ENCODE results near the gene MIAT. TPM values are rescaled to one million over a fixed set of nuclear protein-coding genes. Genes with fewer than 3 reads are reported as not detected.

The MIAT gene
- total RNA-seq, 2 donors from 2014 or later: 1.2 to 4.4 TPM

- Histone ChIP-seq H3K36me3 (ENCODE audit: control insufficient read depth, insufficient read depth, low read length) (no peaks in the 10 kb centered on the region), H3K9ac (ENCODE audit: extremely low read depth, low read length, poor library complexity, severe bottlenecking) (no peak overlapping the region), H3K27ac (ENCODE audit: low read depth, low read length) (no peak overlapping the region), H3K9me3 (ENCODE audit: control insufficient read depth, low read length) (no peaks in the 10 kb centered on the region), H3K4me1 (ENCODE audit: control insufficient read depth, insufficient read depth, low read length) (peaks cover 25% of the 10 kb centered on the region), H3K27me3 (ENCODE audit: control insufficient read depth, insufficient read depth, low read length, poor library complexity, severe bottlenecking) (no peaks in the 10 kb centered on the region), H3K4me3 (ENCODE audit: low read length) (no peak overlapping the region)
- peaks cover 2% of the 10 kb centered on the region for H3K27me3 Mint-ChIP-seq (ENCODE audit: insufficient read depth)
- H3K4me3 Mint-ChIP-seq: peak overlapping the region; percentile 36
- 37 to 41% methylated on average over 7 to 14 of the region's 14 CpGs for WGBS, 2 experiments (ENCODE audit: insufficient coverage in 1 of 2, insufficient read length in 1 of 2)
- TF ChIP-seq, protein P1, sequence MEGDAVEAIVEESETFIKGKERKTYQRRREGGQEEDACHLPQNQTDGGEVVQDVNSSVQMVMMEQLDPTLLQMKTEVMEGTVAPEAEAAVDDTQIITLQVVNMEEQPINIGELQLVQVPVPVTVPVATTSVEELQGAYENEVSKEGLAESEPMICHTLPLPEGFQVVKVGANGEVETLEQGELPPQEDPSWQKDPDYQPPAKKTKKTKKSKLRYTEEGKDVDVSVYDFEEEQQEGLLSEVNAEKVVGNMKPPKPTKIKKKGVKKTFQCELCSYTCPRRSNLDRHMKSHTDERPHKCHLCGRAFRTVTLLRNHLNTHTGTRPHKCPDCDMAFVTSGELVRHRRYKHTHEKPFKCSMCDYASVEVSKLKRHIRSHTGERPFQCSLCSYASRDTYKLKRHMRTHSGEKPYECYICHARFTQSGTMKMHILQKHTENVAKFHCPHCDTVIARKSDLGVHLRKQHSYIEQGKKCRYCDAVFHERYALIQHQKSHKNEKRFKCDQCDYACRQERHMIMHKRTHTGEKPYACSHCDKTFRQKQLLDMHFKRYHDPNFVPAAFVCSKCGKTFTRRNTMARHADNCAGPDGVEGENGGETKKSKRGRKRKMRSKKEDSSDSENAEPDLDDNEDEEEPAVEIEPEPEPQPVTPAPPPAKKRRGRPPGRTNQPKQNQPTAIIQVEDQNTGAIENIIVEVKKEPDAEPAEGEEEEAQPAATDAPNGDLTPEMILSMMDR (conservative IDR thresholded peaks at IDR 0.05): no peak
- H3K9me3 Mint-ChIP-seq: no peaks in the 10 kb centered on the region
- peak; percentile 66 for DNase-seq
- H3K27ac Mint-ChIP-seq: no peak overlapping the region
- no peaks in the 10 kb centered on the region for H3K36me3 Mint-ChIP-seq (ENCODE audit: low read depth)
- H3K4me1 Mint-ChIP-seq: peaks cover 41% of the 10 kb centered on the region
Observed at GRCh38 chr22:26614322-26614721, 43.1 kb upstream of the MIAT start.

DNA sequence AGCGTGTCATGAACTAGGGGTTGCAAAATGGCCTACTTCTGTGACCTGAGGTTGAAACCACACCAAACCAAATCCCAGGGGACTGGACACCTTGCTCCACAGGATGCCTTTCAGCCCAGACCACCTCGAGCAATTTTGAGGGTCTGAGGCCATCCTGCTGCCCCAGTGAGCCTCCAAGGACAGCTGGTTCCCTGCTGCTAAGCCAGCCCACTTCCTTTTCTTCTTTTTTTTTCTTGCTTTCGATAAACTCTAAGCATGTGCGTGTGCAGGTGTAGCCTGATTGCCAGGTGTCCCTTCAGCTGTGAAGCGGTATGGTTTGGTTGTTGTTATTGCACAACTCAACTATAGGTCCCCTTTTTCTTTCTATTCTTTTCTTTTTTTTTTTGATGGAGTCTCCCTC is 42.2 kb upstream of the MIAT start:
- Mint-ChIP-seq H3K27ac (no peak overlapping the region), H3K9me3 (no peaks in the 10 kb centered on the region), H3K4me3 (no peak overlapping the region), H3K27me3 (ENCODE audit: insufficient read depth) (peaks cover 2% of the 10 kb centered on the region), H3K4me1 (peaks cover 41% of the 10 kb centered on the region), H3K36me3 (ENCODE audit: low read depth) (no peaks in the 10 kb centered on the region)
- H3K9ac ChIP-seq (ENCODE audit: extremely low read depth, low read length, poor library complexity, severe bottlenecking): no peak overlapping the region
- no peak overlapping the region for H3K27ac ChIP-seq (ENCODE audit: low read depth, low read length)
- no peaks in the 10 kb centered on the region for H3K36me3 ChIP-seq (ENCODE audit: control insufficient read depth, insufficient read depth, low read length)
- 60 to 75% methylated on average over 2 to 4 of the region's 5 CpGs for WGBS, 2 experiments (ENCODE audit: insufficient coverage in 1 of 2, insufficient read length in 1 of 2)
- TF ChIP-seq, protein P1 (conservative IDR thresholded peaks at IDR 0.05): no peak
- no peak overlapping the region for H3K4me3 ChIP-seq (ENCODE audit: low read length)
- peaks cover 25% of the 10 kb centered on the region for H3K4me1 ChIP-seq (ENCODE audit: control insufficient read depth, insufficient read depth, low read length)
- no peak for DNase-seq
- no peaks in the 10 kb centered on the region for H3K27me3 ChIP-seq (ENCODE audit: control insufficient read depth, insufficient read depth, low read length, poor library complexity, severe bottlenecking)
- no peaks in the 10 kb centered on the region for H3K9me3 ChIP-seq (ENCODE audit: control insufficient read depth, low read length)

GRCh38 chr22:26615830-26616435 is 41.5 kb upstream of the MIAT start:
- Histone ChIP-seq H3K27me3 (ENCODE audit: control insufficient read depth, insufficient read depth, low read length, poor library complexity, severe bottlenecking) (no peaks in the 10 kb centered on the region), H3K9ac (ENCODE audit: extremely low read depth, low read length, poor library complexity, severe bottlenecking) (no peak overlapping the region), H3K36me3 (ENCODE audit: control insufficient read depth, insufficient read depth, low read length) (no peaks in the 10 kb centered on the region), H3K27ac (ENCODE audit: low read depth, low read length) (no peak overlapping the region), H3K9me3 (ENCODE audit: control insufficient read depth, low read length) (no peaks in the 10 kb centered on the region), H3K4me3 (ENCODE audit: low read length) (no peak overlapping the region), H3K4me1 (ENCODE audit: control insufficient read depth, insufficient read depth, low read length) (peaks cover 25% of the 10 kb centered on the region)
- Mint-ChIP-seq H3K4me3 (no peak overlapping the region), H3K9me3 (no peaks in the 10 kb centered on the region), H3K27ac (peak overlapping the region; percentile 54), H3K36me3 (ENCODE audit: low read depth) (no peaks in the 10 kb centered on the region), H3K27me3 (ENCODE audit: insufficient read depth) (peaks cover 2% of the 10 kb centered on the region), H3K4me1 (peaks cover 41% of the 10 kb centered on the region)
- WGBS, 2 experiments (ENCODE audit: insufficient coverage in 1 of 2, insufficient read length in 1 of 2): 87 to 96% methylated on average over 8 to 11 of the region's 11 CpGs
- peak; percentile 62 for DNase-seq
- TF ChIP-seq, protein P1 (conservative IDR thresholded peaks at IDR 0.05): no peak
